HepG2 (cell line): Measurements from ENCODE around the gene SP8. TPM values are rescaled to one million over a fixed set of nuclear protein-coding genes. Genes with fewer than 3 reads are reported as not detected.

Source experiments
- CBX1 ChIP-seq: IDR thresholded peaks from one replicate; pipeline ENCODE4 v1.6.1; 2016; ENCODE audit warnings: antibody characterized with exemption, low read depth
- CENPBD1 ChIP-seq: sonication (generic); formaldehyde crosslinking; IDR thresholded peaks from 2 replicates; pipeline ENCODE4 v1.8.0; 2022; ENCODE audit warnings: missing genetic modification reagents, low read depth, mild to moderate bottlenecking, borderline replicate concordance
- DMTF1 ChIP-seq: sonication (generic); formaldehyde crosslinking; IDR thresholded peaks from 2 replicates; pipeline ENCODE4 v1.4.0; 2020; ENCODE audit warnings: mild to moderate bottlenecking, missing genetic modification reagents
- EZH2 ChIP-seq: conservative IDR thresholded peaks from 2 replicates; pipeline ENCODE4 v1.6.1; 2012; ENCODE audit warnings: mild to moderate bottlenecking, low read depth, low read length, moderate library complexity
- FOSL2 ChIP-seq: sonication (generic); formaldehyde crosslinking; IDR thresholded peaks from 2 replicates; pipeline ENCODE4 v1.4.0; 2020; ENCODE audit warnings: missing genetic modification reagents
- GABPB1 ChIP-seq: IDR thresholded peaks from 2 replicates; pipeline ENCODE4 v1.6.1; 2016; ENCODE audit warnings: mild to moderate bottlenecking, missing genetic modification reagents, moderate library complexity, missing compliant biosample characterization
- HNRNPLL ChIP-seq: fragments of 200-400 bp; formaldehyde crosslinking; IDR thresholded peaks from 2 replicates; pipeline ENCODE4 v1.6.1; 2017; ENCODE audit warnings: mild to moderate bottlenecking, low read depth, low read length; ENCODE audit not compliant: poor library complexity, severe bottlenecking
- HOMEZ ChIP-seq: IDR thresholded peaks from 2 replicates; pipeline ENCODE4 v1.6.1; 2016; ENCODE audit warnings: low read depth
- HOXA7 ChIP-seq: sonication (generic); formaldehyde crosslinking; IDR thresholded peaks from 2 replicates; pipeline ENCODE4 v1.8.1; 2022; ENCODE audit warnings: mild to moderate bottlenecking, missing genetic modification reagents, moderate library complexity
- HOXA9 ChIP-seq: sonication (generic); formaldehyde crosslinking; IDR thresholded peaks from 2 replicates; pipeline ENCODE4 v1.8.1; 2022; ENCODE audit warnings: missing genetic modification reagents, mild to moderate bottlenecking, moderate library complexity, borderline replicate concordance
- MAX ChIP-seq: IDR thresholded peaks from 2 replicates; pipeline ENCODE4 v1.6.1; 2012; ENCODE audit warnings: inconsistent platforms
- MIER3 ChIP-seq: IDR thresholded peaks from 2 replicates; pipeline ENCODE4 v1.6.1; 2016; ENCODE audit warnings: missing compliant biosample characterization, borderline replicate concordance
- MZF1 ChIP-seq: sonication (generic); formaldehyde crosslinking; IDR thresholded peaks from 2 replicates; pipeline ENCODE4 v1.8.1; 2023; ENCODE audit warnings: mild to moderate bottlenecking, missing genetic modification reagents, borderline replicate concordance
- NRL ChIP-seq: sonication (generic); formaldehyde crosslinking; IDR thresholded peaks from 2 replicates; pipeline ENCODE4 v1.5.0; 2020; ENCODE audit warnings: missing genetic modification reagents, mild to moderate bottlenecking, moderate library complexity, borderline replicate concordance
- RAD21 ChIP-seq: fragments of 450-650 bp; formaldehyde crosslinking; IDR thresholded peaks from 2 replicates; pipeline ENCODE4 v1.5.0; 2020; ENCODE audit warnings: mild to moderate bottlenecking
- SMAD1 ChIP-seq: sonication (generic); formaldehyde crosslinking; IDR thresholded peaks from 2 replicates; pipeline ENCODE4 v1.4.0; 2020; ENCODE audit warnings: missing genetic modification reagents, low read depth, mild to moderate bottlenecking, borderline replicate concordance
- SP140L ChIP-seq: sonication (generic); formaldehyde crosslinking; IDR thresholded peaks from 2 replicates; pipeline ENCODE4 v1.4.0; 2020; ENCODE audit warnings: missing genetic modification reagents, borderline replicate concordance
- ZBTB33 ChIP-seq: sonication (generic); formaldehyde crosslinking; IDR thresholded peaks from 2 replicates; pipeline ENCODE4 v1.4.0; 2020; ENCODE audit warnings: missing genetic modification reagents
- ZBTB8A ChIP-seq: sonication (generic); formaldehyde crosslinking; IDR thresholded peaks from 2 replicates; pipeline ENCODE4 v1.4.0; 2020; ENCODE audit warnings: mild to moderate bottlenecking, low read depth, missing genetic modification reagents, borderline replicate concordance
- ZFP36 ChIP-seq: fragments of 150-350 bp; IDR thresholded peaks from 2 replicates; pipeline ENCODE4 v1.6.1; 2018; ENCODE audit warnings: borderline replicate concordance, low read length, low read depth; ENCODE audit not compliant: partially characterized antibody
- ZFX ChIP-seq: sonication (generic); formaldehyde crosslinking; IDR thresholded peaks from 2 replicates; pipeline ENCODE4 v1.4.0; 2020; ENCODE audit warnings: mild to moderate bottlenecking, low read depth, missing genetic modification reagents, moderate library complexity
- ZNF570 ChIP-seq: sonication (generic); formaldehyde crosslinking; IDR thresholded peaks from 2 replicates; pipeline ENCODE4 v1.4.0; 2020; ENCODE audit warnings: mild to moderate bottlenecking, missing genetic modification reagents, borderline replicate concordance
- ZNF768 ChIP-seq: sonication (generic); formaldehyde crosslinking; IDR thresholded peaks from 2 replicates; pipeline ENCODE4 v1.4.0; 2020; ENCODE audit warnings: missing genetic modification reagents
- polyA plus RNA-seq, 8 experiments: library from polyadenylated mRNA; depleted of rRNA in 3 of 8; stranded (reverse) in 7 of 8; unstranded in 1 of 8; fragments of >200 nt; fragmentation: Illumina TruSeq in 4 of 8; extraction: Trizol in 4 of 8; gene quantifications; 2 replicates each; pipeline versions ENCODE4 v1.2.1 to v1.2.3, GENCODE V29; 2011 to 2016; ENCODE audit warnings: low read depth in 4 of 8, missing spikeins in 1 of 8, mixed read lengths in 1 of 8; ENCODE audit not compliant: insufficient read depth in 1 of 8
- total RNA-seq, 5 experiments: library from RNA; depleted of rRNA; stranded (reverse); fragments of >200 nt; fragmentation: Illumina TruSeq; extraction: Trizol; gene quantifications; 2 replicates each; pipeline ENCODE4 v1.2.3, GENCODE V29; 2016; ENCODE audit warnings: low read depth in 1 of 5

SP8 gene
- total and polyA plus RNA-seq, 2 of the 13 experiments (the other 11 are each of a cell fraction or from before 2014, with no cell fraction given), result not detected

- TF ChIP-seq ZBTB33 (CRISPR knock-in tag), result peak; percentile 86
- TF ChIP-seq FOSL2, result peak; percentile 88
- TF ChIP-seq SMAD1, result no peak
- TF ChIP-seq SP140L (CRISPR knock-in tag), result no peak
- TF ChIP-seq RAD21 (CRISPR knock-in tag), result 0 out of 2 replicates have a peak, but pooled peaks have one; percentile 39
- TF ChIP-seq MAX, result no peak
- TF ChIP-seq ZFX (CRISPR knock-in tag), result 0 out of 2 replicates have a peak, but pooled peaks have one; percentile 21
- TF ChIP-seq ZFP36, result no peak
- 0 out of 2 replicates have a peak, but pooled peaks have one; percentile 65 for TF ChIP-seq HOMEZ
- no peak for TF ChIP-seq HOXA7 (CRISPR knock-in tag)
- TF ChIP-seq HOXA9 (CRISPR knock-in tag), result no peak
- TF ChIP-seq GABPB1, result peak; percentile 54; the same call in 1 of the 2 replicates
- TF ChIP-seq HNRNPLL, result peak; percentile 24
- TF ChIP-seq ZNF768, result 0 out of 2 replicates have a peak, but pooled peaks have one; percentile 12
- TF ChIP-seq NRL (CRISPR knock-in tag), result no peak
- TF ChIP-seq ZNF570 (CRISPR knock-in tag), result no peak
- no peak for TF ChIP-seq MIER3 (CRISPR knock-in tag)
- TF ChIP-seq MZF1 (CRISPR knock-in tag), result no peak
- TF ChIP-seq ZBTB8A (CRISPR knock-in tag), result no peak
- TF ChIP-seq CENPBD1 (CRISPR knock-in tag), result no peak
- no peak for TF ChIP-seq CBX1
- no peak for TF ChIP-seq DMTF1 (CRISPR knock-in tag)
- TF ChIP-seq EZH2, result no peak
Observed at GRCh38 chr7:20784388-20785156, 2.1 kb downstream of the SP8 start (continued).
